Measurements from ENCODE around the gene CPPED1.

Gene CPPED1

DNA sequence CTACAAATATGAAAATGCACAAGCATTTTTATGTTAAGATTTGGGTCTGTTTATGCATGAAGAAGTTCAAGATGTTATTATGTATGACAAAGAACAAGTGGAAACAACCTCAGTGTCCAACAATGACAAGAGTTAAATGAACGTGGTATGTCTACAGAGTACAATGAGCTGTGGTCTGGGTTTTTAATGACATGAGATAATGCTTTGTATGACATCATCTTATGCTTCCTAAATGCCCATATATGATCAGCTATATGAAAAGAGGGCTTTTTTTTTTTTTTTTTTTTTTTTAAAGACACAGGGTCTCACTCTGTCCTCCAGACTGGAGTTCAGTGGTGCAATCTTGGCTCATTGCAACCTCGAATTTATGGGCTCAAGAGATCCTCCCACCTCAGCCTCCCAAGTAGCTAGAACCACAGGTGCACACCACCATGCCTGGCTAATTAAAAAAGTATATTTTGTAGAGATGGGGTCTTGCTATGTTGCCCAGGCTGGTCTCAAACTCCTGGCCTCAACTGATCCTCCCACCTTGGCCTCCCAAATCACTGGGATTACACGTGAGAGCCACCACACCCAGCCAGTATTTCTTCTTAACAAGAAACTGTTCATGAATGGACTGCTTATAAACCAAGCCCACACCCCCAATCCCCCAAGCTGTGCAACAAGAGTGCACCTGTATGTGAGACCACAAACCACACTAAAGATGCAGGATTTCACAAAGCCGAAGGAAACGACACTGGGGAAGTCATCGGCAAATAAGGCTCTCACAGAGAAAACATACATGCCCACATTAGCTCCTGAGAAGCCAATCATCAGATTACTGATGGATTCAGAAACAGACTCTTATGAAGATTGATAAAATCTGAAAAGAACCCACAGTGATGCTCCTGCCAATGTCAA lies 114.5 kb downstream of the CPPED1 start:
- in situ Hi-C loops (cut with HindIII; ENCODE audit: low sequenced_read_pairs) = no loop called here

GRCh38 chr16:12685806-12686205 lies 117.9 kb downstream of the CPPED1 start:
- in situ Hi-C loops (cut with HindIII; ENCODE audit: low sequenced_read_pairs) = no loop called here

DNA sequence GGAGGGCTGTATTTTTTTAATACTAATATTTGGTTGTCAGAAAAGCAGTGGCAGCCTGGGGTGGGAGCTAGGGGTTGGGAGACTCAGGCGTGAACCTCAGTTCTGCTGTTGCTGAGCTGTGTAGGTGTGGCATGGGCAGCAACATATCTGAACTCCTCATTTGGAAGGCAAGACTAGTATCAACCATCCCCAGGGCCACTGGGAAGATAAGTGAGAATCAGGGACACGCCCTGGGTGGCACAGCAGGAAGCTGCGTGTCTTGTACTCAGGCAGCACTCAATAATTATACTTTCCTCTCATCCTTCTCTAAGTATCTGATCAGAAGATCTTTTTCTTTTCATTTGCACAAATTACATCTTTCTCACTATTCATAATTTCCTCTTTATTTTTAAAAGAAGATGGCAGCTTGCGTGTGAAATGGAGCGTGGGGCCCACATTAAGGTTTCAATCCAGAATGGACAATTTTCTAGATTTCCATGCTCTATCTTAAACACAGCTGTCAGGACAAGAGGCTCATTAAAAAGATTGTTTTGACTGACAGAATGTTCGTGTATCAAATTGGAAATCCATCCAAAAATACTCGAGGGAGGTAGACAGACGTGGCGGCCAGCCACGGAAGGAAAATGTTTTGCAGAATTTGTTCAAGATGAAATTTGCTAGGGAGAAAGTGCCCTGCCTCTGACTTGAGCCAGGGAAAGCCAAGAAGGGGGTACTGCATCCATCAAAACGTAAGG lies 121.1 kb downstream of the CPPED1 start:
- in situ Hi-C loops (cut with HindIII; ENCODE audit: low sequenced_read_pairs) = no loop called here

GRCh38 chr16:12681653-12682052 lies 122.0 kb downstream of the CPPED1 start:
- in situ Hi-C loops (cut with HindIII; ENCODE audit: low sequenced_read_pairs) = no loop called here

- in situ Hi-C loops (cut with HindIII; ENCODE audit: low sequenced_read_pairs) = no loop called here
These were observed 123.2 kb downstream of the CPPED1 start for GRCh38 chr16:12680531-12680930.

DNA sequence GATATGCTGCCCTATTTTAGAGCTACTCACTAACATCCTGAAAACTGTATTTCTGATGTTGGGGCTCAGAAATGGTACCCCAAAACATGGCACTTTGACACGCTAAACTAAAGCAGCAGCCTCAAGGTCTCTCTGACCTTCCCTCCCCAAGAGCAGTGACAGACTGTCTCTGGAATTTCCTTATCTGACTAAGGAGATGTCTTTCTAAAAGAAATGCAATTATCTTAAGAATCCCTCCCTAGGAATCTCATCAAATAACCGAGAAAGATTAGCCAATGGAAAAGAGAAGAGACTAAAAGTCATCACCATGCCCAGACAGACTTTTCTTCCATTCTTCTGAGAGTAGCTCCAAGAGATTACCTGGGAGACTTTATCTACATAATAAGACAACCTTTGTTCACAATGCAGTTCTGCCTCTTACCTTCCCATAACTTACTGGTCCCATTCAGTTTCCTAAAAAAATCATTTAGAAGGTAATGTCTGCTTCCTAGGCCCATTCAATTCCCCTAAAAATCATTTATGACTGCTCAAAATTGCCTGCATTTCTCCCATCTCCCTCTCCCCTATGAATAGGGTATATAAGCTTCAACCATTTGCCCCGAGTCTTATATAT lies 123.9 kb downstream of the CPPED1 start:
- in situ Hi-C loops (cut with HindIII; ENCODE audit: low sequenced_read_pairs) = no loop called here

DNA sequence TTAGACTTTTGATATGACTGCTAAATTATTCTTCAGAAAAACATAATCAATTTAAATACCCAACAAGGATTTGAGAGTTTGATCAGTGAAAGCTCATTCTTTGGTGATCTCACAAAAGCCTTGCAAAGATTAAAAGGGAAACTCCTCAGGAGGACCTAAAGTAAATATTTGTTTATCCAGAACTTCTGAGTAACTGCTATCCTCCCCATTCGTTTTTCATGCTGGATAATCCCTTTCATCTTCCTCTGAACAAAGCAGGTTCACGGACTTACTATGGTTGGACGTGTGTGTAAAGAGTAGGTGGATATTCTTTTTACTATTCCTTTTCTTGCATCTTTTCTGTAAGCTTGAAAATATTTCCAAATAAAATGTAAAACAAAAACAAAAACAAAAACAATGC lies 124.7 kb downstream of the CPPED1 start:
- in situ Hi-C loops (cut with HindIII; ENCODE audit: low sequenced_read_pairs) = no loop called here

DNA sequence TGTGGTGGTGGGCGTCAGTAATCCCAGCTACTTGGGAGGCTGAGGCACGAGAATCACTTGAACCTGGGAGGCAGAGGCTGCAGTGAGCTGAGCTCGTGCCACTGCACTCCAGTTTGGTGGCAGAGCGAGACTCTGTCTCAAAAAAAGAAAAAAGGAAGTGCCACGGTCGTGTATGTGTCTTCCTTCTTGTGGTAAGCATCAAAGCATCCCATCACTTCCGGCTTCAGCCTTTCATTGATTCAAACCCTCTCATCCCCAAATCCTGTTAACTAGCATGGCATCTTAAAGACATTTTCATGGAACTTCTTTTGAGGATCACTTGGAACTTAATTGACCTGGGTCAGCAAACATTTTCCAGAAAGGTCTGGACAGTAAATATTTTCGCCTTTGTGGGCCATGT lies 126.2 kb downstream of the CPPED1 start:
- in situ Hi-C loops (cut with HindIII; ENCODE audit: low sequenced_read_pairs) = no loop called here

DNA sequence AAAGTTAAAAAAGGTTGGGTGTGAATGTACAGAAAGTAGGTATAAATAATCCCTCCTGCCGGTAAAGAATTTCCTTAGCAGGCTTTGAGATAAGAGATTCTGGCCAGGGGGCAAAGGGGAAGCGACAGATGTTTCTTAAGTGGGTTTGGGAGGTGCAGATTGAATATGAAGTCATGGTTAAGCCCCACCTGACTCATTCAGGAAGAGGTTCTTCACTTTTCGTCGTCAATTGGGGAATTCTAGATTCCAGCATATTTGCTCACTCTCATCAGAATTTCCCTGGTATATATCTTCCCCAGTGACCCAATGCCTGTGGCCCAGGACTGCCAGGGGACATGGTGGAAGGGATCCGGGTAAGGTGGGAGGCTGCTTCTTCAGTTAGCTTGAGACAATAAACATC lies 127.8 kb downstream of the CPPED1 start:
- in situ Hi-C loops (cut with HindIII; ENCODE audit: low sequenced_read_pairs) = no loop called here

DNA sequence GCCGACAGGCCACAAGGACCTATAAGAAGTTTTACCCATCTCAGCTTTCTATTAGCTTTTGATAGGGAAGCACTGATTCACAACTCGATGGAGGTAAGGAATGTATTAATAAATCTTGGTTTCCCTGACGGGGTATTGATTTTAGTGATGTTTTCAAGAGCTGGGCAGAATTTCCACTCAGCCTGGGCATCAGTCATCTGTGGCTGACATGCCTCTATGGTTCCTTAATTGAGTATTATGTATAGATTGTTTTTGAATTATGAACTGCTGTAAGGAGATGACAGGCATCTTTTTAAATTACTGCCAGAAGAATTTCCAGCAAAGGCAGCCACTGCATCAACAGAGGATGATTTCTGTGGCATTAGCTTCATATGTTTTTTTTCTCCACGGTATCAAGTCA lies 128.6 kb downstream of the CPPED1 start:
- in situ Hi-C loops (cut with HindIII; ENCODE audit: low sequenced_read_pairs) = no loop called here

- in situ Hi-C loops (cut with HindIII; ENCODE audit: low sequenced_read_pairs) = no loop called here
These were observed 129.2 kb downstream of the CPPED1 start for GRCh38 chr16:12674524-12674923.

GRCh38 chr16:12674071-12674470 lies 129.6 kb downstream of the CPPED1 start:
- in situ Hi-C loops (cut with HindIII; ENCODE audit: low sequenced_read_pairs) = no loop called here

DNA sequence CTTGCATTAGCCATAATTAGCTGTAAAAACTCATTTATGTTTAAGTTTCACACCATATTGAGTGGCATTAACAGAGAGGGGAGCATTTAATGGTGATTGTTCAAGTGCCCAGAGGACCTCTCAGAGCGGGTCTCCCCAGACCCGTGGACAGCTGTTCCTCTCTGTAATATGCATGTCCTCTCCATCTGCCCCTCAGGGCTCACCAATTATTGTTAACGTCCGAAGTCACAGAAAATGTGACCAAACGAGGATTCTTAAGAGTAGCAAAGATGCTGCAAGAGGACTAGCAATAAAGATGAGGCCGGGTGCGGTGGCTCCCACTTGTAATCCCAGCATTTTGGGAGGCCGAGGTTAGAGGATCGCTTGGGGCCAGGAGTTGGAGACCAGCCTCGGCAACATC lies 130.2 kb downstream of the CPPED1 start:
- in situ Hi-C loops (cut with HindIII; ENCODE audit: low sequenced_read_pairs) = no loop called here

- in situ Hi-C loops (cut with HindIII; ENCODE audit: low sequenced_read_pairs) = no loop called here
These were observed 130.7 kb downstream of the CPPED1 start for GRCh38 chr16:12672986-12673385.

DNA sequence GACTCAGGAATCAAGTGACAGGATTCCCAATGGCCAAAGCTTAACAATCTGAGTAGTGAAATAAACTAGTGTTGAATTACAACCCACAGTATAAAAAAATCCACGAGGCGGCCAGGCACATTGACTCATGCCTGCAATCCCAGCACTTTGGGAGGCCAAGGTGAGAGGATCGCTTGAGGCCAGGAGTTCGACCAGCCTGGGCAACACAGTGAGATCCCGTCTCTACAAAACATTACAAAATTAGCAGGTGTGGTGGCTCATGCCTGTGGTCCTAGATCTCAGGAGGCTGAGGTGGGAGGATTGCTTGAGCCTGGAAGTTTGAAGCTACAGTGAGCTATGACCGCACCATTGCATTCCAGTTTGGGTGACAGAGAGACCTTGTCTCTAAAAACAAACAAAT lies 133.8 kb downstream of the CPPED1 start:
- in situ Hi-C loops (cut with HindIII; ENCODE audit: low sequenced_read_pairs) = no loop called here

DNA sequence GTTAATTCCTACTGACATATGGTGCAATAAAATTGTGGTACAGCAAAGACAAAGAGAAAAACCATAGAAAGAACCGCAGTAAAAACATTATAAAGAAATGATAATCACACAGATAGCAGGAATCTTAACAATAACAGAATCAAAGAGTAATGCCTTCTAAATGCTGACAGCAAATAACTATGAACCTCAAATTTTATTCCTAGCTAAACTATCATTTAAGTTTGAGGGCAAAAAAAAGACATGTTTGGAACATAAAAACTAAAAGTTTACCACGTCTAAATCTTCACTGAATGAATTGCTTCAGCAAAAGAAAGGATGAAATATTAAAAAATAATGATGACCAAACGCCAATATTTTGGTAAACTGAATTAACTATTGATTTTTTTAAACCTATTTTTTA lies 135.8 kb downstream of the CPPED1 start:
- in situ Hi-C loops (cut with HindIII; ENCODE audit: low sequenced_read_pairs) = no loop called here

GRCh38 chr16:12664164-12664733 lies 139.4 kb downstream of the CPPED1 start:
- in situ Hi-C loops (cut with HindIII; ENCODE audit: low sequenced_read_pairs) = no loop called here

- in situ Hi-C loops (cut with HindIII; ENCODE audit: low sequenced_read_pairs) = no loop called here
These were observed 142.0 kb downstream of the CPPED1 start for GRCh38 chr16:12661656-12662172.

DNA sequence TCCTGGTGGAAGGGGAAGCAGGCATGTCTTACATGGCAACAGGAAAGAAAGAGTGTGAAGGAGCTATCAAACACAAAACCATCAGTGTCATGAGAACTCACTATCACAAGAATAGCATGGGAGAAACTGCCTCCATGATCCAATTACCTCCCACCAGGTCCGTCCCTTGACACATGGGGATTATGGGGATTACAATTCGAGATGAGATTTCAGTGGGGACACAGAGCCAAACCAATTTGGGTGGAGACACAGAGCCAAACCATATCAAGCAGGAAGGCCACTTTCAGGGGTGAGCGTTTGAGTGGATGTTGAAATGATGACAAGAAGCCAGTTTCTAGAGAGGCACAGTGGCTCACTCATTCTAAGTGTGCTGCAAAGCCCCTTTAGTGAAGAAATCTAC lies 143.8 kb downstream of the CPPED1 start:
- in situ Hi-C loops (cut with HindIII; ENCODE audit: low sequenced_read_pairs) = no loop called here

- in situ Hi-C loops (cut with HindIII; ENCODE audit: low sequenced_read_pairs) = no loop called here
These were observed 145.2 kb downstream of the CPPED1 start for GRCh38 chr16:12658506-12658905.

DNA sequence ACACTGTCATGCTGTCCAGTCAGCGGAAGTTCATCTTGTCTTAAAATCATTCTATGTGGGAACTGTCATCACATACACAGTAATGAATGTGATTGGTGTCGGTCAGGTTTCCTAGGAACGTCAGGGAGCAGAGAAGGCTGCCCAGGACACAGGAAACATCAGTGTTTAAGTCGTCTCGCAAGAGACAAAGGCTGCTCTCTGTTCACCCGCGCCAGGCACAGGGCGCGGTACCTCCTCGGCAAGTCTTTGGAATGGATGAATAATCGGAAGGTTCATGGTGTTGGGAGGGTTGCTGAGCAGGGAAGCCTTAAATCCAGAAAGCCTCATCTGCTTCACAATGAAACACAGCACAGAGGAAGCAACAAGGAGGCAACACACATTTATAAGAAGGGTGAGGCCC lies 148.2 kb downstream of the CPPED1 start:
- in situ Hi-C loops (cut with HindIII; ENCODE audit: low sequenced_read_pairs) = no loop called here
